ENCODE data around the gene NIFK. TPM values are rescaled to one million over a fixed set of nuclear protein-coding genes. Genes with fewer than 3 reads are reported as not detected.

The NIFK gene
- total RNA-seq, 4 donors from 2014 or later, result 10.9 to 32.7 (median 18.7) TPM

DNA sequence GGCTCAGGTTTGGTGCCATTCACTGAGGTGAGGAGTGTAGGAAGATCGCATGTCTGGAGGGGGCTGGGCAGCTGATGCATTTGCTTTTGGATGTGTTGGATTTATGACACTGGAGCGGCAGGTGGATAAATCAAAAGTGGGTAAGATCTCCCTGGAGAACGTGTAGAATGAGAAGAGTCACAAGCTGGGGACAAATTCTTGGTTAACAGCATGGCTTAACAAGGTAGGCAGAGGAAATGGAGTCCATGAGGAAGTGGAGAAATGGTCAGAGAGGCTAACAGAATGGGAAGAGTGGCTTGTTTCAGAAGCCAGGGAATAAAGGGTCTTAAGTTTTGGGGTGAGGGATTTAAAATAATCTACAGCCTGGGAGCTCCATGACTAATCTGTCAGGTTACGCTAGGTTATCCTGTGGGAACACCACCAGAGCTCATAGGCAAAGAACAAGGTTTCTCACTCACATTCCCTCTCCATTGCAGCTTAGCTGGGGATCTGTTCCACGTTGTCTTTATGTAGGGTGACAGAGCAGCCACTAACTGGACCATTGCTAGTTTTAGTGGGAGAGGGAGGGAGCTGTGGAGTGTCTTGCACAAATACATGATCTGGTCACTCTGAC, 31.6 kb upstream of the NIFK start:
- no peak for DNase-seq
- TF ChIP-seq POLR2AphosphoS5 (IDR thresholded peaks at IDR 0.05) (no peak), POLR2A (IDR thresholded peaks at IDR 0.05) (no peak), EP300 (IDR thresholded peaks at IDR 0.05; ENCODE audit: low read depth) (no peak)
- TF ChIP-seq, protein P1, sequence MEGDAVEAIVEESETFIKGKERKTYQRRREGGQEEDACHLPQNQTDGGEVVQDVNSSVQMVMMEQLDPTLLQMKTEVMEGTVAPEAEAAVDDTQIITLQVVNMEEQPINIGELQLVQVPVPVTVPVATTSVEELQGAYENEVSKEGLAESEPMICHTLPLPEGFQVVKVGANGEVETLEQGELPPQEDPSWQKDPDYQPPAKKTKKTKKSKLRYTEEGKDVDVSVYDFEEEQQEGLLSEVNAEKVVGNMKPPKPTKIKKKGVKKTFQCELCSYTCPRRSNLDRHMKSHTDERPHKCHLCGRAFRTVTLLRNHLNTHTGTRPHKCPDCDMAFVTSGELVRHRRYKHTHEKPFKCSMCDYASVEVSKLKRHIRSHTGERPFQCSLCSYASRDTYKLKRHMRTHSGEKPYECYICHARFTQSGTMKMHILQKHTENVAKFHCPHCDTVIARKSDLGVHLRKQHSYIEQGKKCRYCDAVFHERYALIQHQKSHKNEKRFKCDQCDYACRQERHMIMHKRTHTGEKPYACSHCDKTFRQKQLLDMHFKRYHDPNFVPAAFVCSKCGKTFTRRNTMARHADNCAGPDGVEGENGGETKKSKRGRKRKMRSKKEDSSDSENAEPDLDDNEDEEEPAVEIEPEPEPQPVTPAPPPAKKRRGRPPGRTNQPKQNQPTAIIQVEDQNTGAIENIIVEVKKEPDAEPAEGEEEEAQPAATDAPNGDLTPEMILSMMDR (IDR thresholded peaks at IDR 0.05), result no peak
- intact Hi-C loops (cut with DNase I; ENCODE audit: low total_unique reads), result no loop called here
- in situ Hi-C loops (cut with MboI; ENCODE audit: low pct_ligation_motif_present in 1 of 4, low pct_unique_long_range_greater_than_20kb in 1 of 4, low sequenced_read_pairs in 3 of 4), result no loop called here
- Histone ChIP-seq H3K9me3 (no peaks in the 10 kb centered on the region), H3K27ac (no peak overlapping the region), H3K27me3 (no peaks in the 10 kb centered on the region), H3K36me3 (peaks cover 0 to 37% (median 14%) of the 10 kb centered on the region in 4 donors), H3K4me3 (no peak overlapping the region), H3K4me1 (no peaks in the 10 kb centered on the region)
- WGBS, 2 donors (ENCODE audit: low coverage in 1 of 2), result 76 to 85% methylated on average over 5 of the region's 5 CpGs

DNA sequence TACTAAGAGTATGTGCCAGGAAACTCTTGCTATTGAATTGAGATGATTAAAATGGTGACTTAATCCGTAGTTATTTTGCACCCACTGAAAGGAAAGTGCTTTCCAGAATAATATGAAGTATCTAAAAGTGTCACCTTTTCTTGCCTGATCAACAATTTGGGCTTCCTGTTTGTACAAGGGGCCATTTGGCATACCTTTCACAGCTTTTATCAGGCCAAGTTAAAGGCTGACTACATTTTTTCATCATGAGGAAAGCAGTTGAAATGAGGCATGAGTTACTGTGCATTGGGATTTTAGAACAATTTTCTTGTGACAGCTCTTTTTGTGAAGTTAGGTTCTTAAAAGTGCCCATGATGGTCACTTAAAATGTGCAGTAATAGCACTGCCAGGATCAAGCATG, 29.9 kb upstream of the NIFK start:
- H3K27ac ChIP-seq, result no peak overlapping the region
- in situ Hi-C loops (cut with MboI; ENCODE audit: low pct_ligation_motif_present in 1 of 4, low pct_unique_long_range_greater_than_20kb in 1 of 4, low sequenced_read_pairs in 3 of 4), result no loop called here
- intact Hi-C loops (cut with DNase I; ENCODE audit: low total_unique reads), result no loop called here
- DNase-seq, result no peak
- H3K4me3 ChIP-seq, result no peak overlapping the region
- peaks cover 0 to 50% (median 21%) of the 10 kb centered on the region in 4 donors for H3K36me3 ChIP-seq
- H3K4me1 ChIP-seq, result no peaks in the 10 kb centered on the region
- no peaks in the 10 kb centered on the region for H3K27me3 ChIP-seq
- no peaks in the 10 kb centered on the region for H3K9me3 ChIP-seq
- WGBS, 2 donors (ENCODE audit: low coverage in 1 of 2), result 86 to 93% methylated on average over 1 of the region's 1 CpG
- TF ChIP-seq, protein P1 (IDR thresholded peaks at IDR 0.05), result no peak
- TF ChIP-seq POLR2A (IDR thresholded peaks at IDR 0.05) (no peak), POLR2AphosphoS5 (IDR thresholded peaks at IDR 0.05) (no peak), EP300 (IDR thresholded peaks at IDR 0.05; ENCODE audit: low read depth) (no peak)

DNA sequence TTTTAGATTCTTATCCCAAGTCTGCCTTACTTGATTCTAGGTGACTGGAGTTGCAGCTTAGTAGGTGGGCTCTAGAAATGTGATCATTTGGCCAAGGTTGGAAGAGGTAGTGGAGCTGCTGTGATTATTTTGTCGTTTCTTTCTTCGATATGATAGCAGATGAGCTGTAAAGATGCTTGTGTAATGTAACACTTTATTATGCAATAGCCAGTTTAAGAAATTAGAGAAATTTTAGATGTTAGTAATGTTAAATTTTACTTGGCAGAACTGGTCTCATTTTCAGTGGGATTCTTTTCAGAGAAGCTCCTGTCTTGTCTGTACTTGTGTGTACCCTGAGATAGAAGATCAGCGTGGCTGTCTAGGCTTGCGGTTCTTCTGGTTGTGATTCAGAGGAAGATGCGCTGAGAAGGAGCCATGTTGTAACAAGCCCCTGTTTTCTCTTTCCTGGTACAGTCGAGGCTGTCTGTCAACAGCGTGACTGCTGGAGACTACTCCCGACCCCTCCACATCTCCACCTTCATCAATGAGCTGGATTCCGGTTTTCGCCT, 28.1 kb upstream of the NIFK start:
- intact Hi-C loops (cut with DNase I; ENCODE audit: low total_unique reads) (no loop called here), in situ Hi-C loops (cut with MboI; ENCODE audit: low pct_ligation_motif_present in 1 of 4, low pct_unique_long_range_greater_than_20kb in 1 of 4, low sequenced_read_pairs in 3 of 4) (no loop called here)
- Histone ChIP-seq H3K27ac (no peak overlapping the region), H3K4me1 (no peaks in the 10 kb centered on the region), H3K4me3 (no peak overlapping the region), H3K36me3 (peaks cover 0 to 58% (median 25%) of the 10 kb centered on the region in 4 donors), H3K27me3 (no peaks in the 10 kb centered on the region), H3K9me3 (no peaks in the 10 kb centered on the region)
- WGBS, 2 donors (ENCODE audit: low coverage in 1 of 2), result 95 to 96% methylated on average over 5 to 10 of the region's 10 CpGs
- DNase-seq, result no peak
- TF ChIP-seq, protein P1 (IDR thresholded peaks at IDR 0.05), result no peak
- TF ChIP-seq POLR2AphosphoS5 (IDR thresholded peaks at IDR 0.05) (no peak), POLR2A (IDR thresholded peaks at IDR 0.05) (no peak), EP300 (IDR thresholded peaks at IDR 0.05; ENCODE audit: low read depth) (no peak)

DNA sequence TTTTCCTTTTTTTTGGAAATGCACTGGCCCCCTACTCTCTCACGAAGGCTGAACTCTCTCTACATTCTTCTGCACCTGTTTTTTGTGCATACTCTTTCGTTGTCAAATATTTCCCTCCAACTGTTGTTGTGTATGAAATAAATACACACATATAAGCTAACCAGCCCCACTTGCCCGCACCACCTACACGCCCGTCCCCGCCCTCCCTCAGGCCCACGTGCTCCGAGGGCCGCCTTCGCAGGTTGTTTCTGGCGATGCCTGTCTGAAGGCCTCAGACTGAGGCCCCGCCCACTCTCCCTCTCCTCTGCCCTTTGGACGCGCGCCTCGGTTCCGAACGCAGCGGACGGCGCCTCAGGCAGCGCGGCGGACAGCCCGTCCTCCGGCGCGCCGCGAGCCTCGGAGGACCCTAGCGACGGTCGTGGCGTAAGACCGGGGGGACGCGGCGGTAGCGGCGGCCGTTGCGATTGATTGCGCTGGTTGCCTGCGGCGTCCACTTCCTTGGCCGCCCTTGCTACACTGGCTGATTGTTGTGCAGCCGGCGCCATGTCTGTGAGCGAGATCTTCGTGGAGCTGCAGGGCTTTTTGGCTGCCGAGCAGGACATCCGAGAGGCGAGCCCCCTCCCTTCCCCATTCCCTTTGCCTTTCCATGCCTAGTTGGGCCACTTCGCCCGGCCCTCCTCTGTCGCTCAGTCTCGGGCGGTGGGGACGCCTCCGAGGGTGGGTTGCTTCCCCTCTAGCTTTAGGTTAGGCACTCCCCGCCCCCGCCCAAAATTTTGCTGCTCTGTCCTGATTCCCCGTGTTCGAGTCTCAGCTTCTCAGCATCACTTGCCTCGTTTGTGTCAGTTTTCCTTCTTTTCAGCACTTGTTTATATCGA, 18.8 kb upstream of the NIFK start, which contains the start of gene TSN:
TSS of gene TSN (plus strand) at position 415 of the 875 bp plus-strand sequence. CDS start at position 544, 129 bp downstream.
- Histone ChIP-seq H3K27me3 (no peaks in the 10 kb centered on the region), H3K27ac (peak within 1 kb of the TSS; percentile 82 to 87 (median 85)), H3K4me3 (peak within 1 kb of the TSS; percentile 74 to 91 (median 87)), H3K9me3 (no peaks in the 10 kb centered on the region), H3K36me3 (peaks cover 0 to 11% (median 0%) of the 10 kb centered on the region in 4 donors), H3K4me1 (peaks cover 16 to 28% (median 21%) of the 10 kb centered on the region in 4 donors)
- 0 to 2% methylated on average over 11 to 40 of the region's 67 CpGs for WGBS, 2 donors (ENCODE audit: low coverage in 1 of 2)
- in situ Hi-C loops (cut with MboI; ENCODE audit: low pct_ligation_motif_present in 1 of 4, low pct_unique_long_range_greater_than_20kb in 1 of 4, low sequenced_read_pairs in 3 of 4) (no loop called here), intact Hi-C loops (cut with DNase I; ENCODE audit: low total_unique reads) (loop anchor here (10.0 kb wide), 1 partner anchor 221 kb away; the partner anchor contains the start of gene RNU4ATAC)
- TF ChIP-seq, protein P1 (IDR thresholded peaks at IDR 0.05), result peak in 3 of 5 experiments; percentile 7 to 28 (median 26)
- TF ChIP-seq POLR2AphosphoS5 (IDR thresholded peaks at IDR 0.05) (peak; percentile 82 to 90 (median 89)), POLR2A (IDR thresholded peaks at IDR 0.05) (peak; percentile 75), EP300 (IDR thresholded peaks at IDR 0.05; ENCODE audit: low read depth) (no peak)
- peak; percentile 99 for DNase-seq

Measured in transverse colon (tissue), 4 donors.